DND-41 (cell line): ENCODE data around the gene CEMIP2.

Source experiments
- CTCF ChIP-seq: IDR thresholded peaks from 2 replicates; pipeline ENCODE4 v1.5.1; 2012; ENCODE audit warnings: borderline replicate concordance, low read length, moderate library complexity, mild to moderate bottlenecking; ENCODE audit not compliant: poor library complexity, severe bottlenecking; ENCODE audit errors: extremely low read depth
- EZH2 ChIP-seq: IDR thresholded peaks from 3 replicates; pipeline ENCODE4 v1.6.1; 2012; ENCODE audit warnings: borderline replicate concordance, low read depth, mild to moderate bottlenecking, moderate library complexity, low read length, inconsistent platforms; ENCODE audit not compliant: severe bottlenecking

GRCh38 chr9:71755869-71756268 lies 12.4 kb downstream of the CEMIP2 start:
- no peak for TF ChIP-seq CTCF
- TF ChIP-seq EZH2 = no peak
